Liver (tissue), 3 donors: ENCODE measurements around the gene OR52N2.

Source experiments
- FOXA1 ChIP-seq: IDR thresholded peaks from 2 replicates; pipeline ENCODE4 v1.6.1; 2016; ENCODE audit warnings: antibody characterized with exemption
- JUND ChIP-seq, 2 donors: IDR thresholded peaks; 2 replicates each; pipeline ENCODE4 v1.6.1; 2016; ENCODE audit warnings: antibody characterized with exemption in 2 of 2
- RAD21 ChIP-seq, 2 donors: IDR thresholded peaks; 2 replicates each; pipeline ENCODE4 v1.6.1; 2016; ENCODE audit warnings: antibody characterized with exemption in 2 of 2, mild to moderate bottlenecking in 2 of 2
- TF ChIP-seq, protein P1 (sequence below): fragments of 150-350 bp; IDR thresholded peaks from 2 replicates; pipeline ENCODE4 v1.5.1; 2017; ENCODE audit warnings: improper control_type of control experiment, low read depth, low read length; ENCODE audit not compliant: missing input control
- donor health status: healthy.
- donor health status: healthy.

DNA sequence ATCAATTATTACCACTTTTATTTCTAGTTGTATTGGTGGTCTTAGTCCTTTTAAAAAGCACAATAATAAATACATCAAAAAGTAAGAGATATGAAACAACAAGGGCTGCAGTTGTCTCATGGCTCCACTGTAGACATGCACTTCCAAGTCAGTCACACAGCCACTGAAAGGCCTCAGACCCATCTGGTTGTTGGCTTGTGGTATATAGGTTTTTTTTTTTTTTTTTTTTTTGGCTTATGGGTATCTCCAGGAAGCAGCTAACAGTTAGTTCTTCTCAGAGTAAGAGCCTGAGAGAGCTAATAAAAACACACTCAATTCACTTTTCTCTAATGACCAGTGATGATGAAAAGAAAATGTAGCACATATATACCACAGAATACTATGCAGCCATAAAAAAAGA, 39.0 kb downstream of the OR52N2 start:
- TF ChIP-seq, protein P1, sequence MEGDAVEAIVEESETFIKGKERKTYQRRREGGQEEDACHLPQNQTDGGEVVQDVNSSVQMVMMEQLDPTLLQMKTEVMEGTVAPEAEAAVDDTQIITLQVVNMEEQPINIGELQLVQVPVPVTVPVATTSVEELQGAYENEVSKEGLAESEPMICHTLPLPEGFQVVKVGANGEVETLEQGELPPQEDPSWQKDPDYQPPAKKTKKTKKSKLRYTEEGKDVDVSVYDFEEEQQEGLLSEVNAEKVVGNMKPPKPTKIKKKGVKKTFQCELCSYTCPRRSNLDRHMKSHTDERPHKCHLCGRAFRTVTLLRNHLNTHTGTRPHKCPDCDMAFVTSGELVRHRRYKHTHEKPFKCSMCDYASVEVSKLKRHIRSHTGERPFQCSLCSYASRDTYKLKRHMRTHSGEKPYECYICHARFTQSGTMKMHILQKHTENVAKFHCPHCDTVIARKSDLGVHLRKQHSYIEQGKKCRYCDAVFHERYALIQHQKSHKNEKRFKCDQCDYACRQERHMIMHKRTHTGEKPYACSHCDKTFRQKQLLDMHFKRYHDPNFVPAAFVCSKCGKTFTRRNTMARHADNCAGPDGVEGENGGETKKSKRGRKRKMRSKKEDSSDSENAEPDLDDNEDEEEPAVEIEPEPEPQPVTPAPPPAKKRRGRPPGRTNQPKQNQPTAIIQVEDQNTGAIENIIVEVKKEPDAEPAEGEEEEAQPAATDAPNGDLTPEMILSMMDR: no peak
- TF ChIP-seq JUND (IDR thresholded peaks at IDR 0.05) (no peak), RAD21 (IDR thresholded peaks at IDR 0.05) (no peak), FOXA1 (no peak)
